GM19328 (cell line): ENCODE results near the gene PLCB3.

Experiments used
- ATAC-seq: cut with Tn5 transposase; IDR thresholded peaks from one replicate; pipeline ENCODE4 v1.9.1; 2021; ENCODE audit warnings: mild to moderate bottlenecking, moderate library complexity; ENCODE audit not compliant: unreplicated experiment

The PLCB3 gene

GRCh38 chr11:64220798-64221197, 30.5 kb upstream of the PLCB3 start:
- no peak for ATAC-seq

GRCh38 chr11:64222651-64223000, 28.7 kb upstream of the PLCB3 start:
- no peak for ATAC-seq

GRCh38 chr11:64223001-64223651, 28.2 kb upstream of the PLCB3 start:
- ATAC-seq: no peak

DNA sequence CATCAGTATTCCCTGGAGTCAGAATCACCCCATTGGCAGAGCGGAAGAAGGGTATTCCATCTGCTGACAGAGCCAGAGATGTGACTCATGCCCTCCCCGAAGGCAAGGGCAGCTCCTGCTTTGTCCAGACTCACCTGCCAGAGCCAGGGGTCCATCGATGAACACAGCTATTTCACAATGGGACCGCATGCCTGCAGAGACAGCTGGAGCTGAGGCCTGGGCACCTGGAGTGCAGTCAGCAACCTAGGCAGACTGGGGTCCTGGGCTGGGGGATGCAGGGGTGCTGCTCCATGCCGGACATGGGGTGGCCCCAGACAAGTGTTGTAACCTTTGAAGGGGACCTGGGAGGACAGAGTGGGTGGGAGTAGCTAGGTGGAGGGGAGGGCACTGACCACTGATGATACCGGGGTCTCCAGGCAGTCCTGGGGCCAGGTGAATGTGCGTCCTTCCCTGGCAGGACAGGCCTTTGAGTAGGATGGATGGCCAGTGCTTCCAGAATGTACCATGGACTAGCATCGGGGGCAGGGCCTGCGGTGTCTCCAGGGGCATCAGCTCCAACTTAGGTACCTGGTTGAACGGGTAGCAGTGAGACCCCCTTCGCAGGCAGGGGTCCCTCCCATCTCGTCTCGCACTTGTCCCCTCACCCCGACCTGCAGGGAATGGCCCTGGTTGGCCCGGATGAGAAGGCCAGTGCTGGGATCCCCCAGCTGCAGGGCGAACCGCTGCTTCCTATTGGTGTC, 27.0 kb upstream of the PLCB3 start:
- ATAC-seq: no peak

DNA sequence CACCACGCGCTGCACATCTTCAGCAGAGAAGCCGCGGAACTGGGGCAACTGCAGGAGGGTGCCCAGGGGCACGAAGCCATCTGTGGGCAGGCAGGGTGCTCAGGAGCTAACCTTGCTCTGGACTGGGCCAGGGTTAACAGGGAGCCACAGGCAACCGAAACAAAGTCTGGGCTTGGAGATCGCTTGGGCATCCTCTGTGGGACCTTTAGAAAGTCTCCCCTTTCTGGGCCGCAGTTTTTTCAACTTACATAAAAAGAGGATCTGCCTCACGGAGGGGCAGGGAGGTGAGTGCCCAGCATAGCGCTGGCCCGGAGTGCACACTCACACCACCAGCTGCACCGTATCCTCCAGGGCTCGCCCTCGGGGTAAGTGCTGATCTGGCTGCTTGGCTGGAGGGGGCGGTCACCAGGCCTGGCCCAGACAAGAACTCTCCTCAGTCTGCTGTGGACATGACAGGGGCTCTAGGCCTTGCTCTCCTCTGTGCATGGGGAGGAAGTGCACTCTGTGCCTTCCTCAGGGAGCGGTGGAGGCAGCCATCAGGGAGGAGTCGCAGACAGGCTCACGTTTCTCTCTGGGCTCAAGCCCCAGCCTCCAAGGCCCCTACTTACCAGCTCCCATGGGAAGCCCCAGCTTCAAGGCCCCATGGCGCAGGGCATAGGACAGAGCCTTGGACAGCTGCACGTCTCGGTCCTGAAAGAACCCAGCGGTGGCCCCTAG, 26.3 kb upstream of the PLCB3 start:
- ATAC-seq: no peak

DNA sequence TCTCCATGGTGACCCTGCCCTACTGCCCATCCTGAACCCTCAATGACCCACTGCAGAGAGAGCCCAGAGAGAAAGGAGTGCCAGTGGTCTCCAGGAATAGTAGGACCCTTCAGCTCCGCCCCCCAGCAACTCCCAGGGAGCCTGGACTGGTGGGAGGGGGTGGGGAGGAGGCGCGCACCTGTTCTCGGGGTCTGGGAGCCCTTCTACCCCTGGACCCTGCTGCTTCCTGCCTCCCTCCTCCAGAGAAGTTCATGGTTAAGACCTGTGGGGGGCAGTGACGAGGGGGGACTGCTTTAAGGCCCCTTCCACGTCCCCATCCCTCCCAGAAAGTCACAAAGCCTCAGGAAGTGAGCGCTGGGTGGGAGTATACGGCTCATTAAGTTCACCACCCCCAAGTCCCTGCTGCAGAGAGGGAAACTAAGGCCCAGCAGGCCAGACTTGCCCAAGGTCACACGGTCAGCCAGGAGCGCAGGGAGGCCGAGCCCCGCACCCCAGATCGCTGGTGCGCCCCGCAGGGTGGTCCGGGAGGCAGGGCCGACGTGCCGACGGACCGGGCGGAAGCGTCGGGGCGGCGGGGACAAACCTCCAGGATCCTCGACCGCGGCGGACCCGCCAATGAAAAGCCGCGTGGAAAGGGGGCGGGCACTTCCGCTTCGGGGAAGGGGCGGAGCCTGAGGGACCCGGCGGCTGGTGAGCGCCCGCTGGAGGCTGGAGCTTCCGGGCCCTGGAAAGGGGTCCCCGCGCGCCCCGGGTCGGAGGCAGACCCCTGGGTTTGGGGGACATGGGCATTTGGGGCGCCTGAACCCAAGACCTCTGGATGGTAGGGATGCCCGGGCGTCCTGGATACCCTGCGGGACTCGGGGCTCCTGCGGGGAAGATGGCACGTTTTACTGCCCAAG, 25.5 kb upstream of the PLCB3 start, which contains the start of the genes NUDT22 and TRPT1:
Gene NUDT22, plus strand, starts transcription at position 667 of the 899 bp plus-strand sequence. CDS start 379 bp downstream, outside the sequence.
Gene TRPT1, minus strand, starts transcription at position 579 of the 899 bp plus-strand sequence. Its CDS starts 326 bp downstream, at position 253.
- peak; percentile 39 for ATAC-seq

DNA sequence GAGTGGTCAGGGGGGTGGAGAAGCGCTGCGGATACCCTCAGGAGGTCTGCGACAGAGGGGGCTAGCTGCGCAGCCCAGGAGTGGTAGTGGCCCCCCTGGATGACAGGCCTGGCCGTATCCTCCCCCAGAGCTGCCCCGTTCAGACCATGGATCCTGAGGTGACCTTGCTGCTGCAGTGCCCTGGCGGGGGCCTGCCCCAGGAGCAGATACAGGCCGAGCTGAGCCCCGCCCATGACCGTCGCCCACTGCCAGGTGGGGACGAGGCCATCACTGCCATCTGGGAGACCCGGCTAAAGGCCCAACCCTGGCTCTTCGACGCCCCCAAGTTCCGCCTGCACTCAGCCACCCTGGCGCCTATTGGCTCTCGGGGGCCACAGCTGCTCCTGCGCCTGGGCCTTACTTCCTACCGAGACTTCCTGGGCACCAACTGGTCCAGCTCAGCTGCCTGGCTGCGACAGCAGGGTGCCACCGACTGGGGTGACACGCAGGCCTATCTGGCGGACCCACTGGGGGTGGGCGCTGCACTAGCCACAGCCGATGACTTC, 24.8 kb upstream of the PLCB3 start:
- ATAC-seq: no peak

- no peak for ATAC-seq
These were observed 23.8 kb upstream of the PLCB3 start for GRCh38 chr11:64227405-64227956.

DNA sequence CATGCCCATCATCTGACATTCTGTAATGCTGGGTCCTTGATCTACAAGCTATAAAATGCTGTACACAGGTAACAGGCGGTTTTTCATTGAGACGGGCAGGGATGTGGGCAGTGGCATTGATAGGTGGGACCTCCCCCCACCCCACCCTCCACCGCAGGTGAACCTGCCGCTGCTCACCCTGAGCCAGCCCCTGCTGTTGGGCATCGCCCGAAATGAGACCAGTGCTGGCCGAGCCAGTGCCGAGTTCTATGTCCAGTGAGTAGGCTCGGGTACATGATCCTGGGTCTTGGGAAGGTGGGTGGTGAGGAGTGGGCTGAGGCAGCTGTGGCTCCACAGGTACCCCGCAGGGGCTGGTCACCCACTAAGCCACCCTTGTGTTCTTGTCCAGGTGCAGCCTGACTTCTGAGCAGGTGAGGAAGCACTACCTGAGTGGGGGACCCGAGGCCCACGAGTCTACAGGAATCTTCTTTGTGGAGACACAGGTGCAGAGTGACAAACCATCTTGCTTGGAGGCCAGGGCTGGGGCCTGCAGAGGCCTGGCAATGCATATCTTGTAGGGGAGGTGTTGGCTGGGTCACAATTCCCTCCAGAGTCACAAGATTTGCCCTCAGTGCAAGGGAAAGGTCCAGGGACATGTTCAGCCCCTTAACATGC, 22.1 kb upstream of the PLCB3 start:
- ATAC-seq: no peak

DNA sequence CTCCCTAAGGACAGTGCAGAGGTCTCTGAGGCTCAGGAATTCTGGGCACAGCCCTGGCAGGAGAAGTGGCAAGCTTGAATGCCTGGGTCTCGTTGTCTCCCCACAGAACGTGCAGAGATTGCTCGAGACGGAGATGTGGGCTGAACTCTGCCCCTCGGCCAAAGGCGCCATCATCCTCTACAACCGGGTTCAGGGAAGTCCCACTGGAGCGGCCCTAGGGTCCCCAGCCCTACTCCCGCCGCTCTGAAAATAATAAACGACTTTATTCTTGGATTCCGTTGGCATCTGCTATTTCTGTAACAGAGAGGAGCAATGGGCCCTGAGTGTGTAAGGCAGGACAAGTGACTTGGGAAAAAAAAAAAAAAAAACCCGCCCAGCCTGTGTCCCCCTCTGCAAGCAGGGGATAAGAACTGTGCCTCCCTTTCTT, 21.6 kb upstream of the PLCB3 start:
- no peak for ATAC-seq

- ATAC-seq: no peak
These were observed 21.0 kb upstream of the PLCB3 start, which contains the start of gene DNAJC4 for GRCh38 chr11:64230171-64230984. TSS of gene DNAJC4 (plus strand) at chr11:64230548. CDS start at chr11:64230855, 307 bp downstream.

DNA sequence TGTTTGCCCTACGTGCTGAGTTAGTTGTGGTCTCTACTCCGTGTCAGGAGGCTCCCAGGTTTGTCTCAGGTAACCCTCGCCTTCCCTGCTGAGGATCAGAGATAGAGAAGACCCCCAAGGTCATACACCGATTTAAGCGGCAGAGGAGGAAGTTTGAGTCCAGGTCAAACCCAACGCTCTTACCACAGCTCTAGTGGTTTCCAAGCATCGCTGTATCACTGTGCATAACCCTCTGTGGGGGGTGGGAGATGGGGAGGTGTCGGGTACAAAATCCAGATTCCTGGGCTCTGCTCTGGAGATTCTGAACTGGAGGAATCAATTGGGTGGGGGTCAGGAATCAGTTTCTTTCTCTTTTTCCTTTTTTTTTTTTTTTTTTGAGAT, 20.4 kb upstream of the PLCB3 start:
- ATAC-seq: no peak

GRCh38 chr11:64231546-64231945, 19.8 kb upstream of the PLCB3 start:
- no peak for ATAC-seq

- ATAC-seq: no peak
These were observed 19.0 kb upstream of the PLCB3 start for GRCh38 chr11:64232182-64232966.

- ATAC-seq: no peak
These were observed 18.4 kb upstream of the PLCB3 start for GRCh38 chr11:64232967-64233315.

DNA sequence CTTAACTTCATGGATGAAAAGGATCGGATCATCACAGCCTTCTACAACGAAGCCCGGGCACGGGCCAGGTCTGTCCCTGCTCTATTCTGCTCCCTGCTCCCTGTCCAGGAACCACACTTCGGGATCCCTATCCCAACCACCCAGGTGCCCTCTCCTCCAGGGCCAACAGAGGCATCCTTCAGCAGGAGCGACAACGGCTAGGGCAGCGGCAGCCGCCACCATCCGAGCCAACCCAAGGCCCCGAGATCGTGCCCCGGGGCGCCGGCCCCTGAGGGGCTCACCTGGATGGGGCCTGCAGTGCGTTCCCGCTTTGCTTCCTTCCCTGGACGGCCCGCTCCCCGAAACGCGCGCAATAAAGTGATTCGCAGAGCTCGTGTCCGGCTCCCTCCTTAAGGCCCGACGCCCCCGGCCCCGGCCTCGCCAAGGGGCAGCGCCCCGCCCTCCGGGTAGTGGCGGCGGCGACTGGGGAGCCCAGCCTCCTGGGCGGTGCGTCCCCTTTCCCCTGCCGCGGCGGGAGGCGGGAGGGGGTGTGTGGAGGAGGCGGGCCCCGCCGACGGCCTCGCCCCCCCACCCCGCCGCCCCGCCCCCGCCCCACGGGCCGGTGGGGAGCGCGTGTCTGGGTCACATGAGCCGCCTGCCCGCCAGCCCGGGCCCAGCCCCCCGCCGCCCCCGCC, 17.3 kb upstream of the PLCB3 start, which contains the start of gene VEGFB:
Gene VEGFB, plus strand, starts transcription at position 672 of the 674 bp plus-strand sequence. CDS start 250 bp downstream, outside the sequence.
- no peak for ATAC-seq

DNA sequence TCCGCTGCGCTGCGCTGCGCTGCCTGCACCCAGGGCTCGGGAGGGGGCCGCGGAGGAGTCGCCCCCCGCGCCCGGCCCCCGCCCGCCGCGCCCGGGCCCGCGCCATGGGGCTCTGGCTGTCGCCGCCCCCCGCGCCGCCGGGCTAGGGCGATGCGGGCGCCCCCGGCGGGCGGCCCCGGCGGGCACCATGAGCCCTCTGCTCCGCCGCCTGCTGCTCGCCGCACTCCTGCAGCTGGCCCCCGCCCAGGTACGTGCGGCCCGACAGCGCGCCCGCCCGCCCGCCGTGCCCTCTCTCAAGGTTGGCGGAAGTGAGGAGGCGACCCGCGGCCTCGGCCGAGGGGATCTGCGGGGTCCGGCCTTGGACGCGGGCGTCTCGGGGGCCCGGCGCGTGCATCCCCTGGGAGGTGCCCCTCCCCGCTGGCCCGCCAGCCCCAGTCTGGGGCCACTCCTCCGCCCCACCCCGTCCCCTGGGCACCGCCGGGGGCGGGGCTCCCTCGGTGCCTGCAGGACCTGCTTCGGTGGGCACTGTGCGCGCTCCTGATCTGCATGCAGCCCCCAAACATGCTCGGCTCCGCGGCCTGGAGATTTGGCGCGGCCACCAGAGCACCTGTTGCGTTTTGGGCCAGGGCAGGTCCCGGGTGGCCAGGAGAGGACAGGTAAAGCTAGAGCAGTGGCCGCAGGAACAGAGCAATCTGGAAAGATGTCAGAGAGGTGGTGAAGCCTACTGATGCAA, 16.5 kb upstream of the PLCB3 start:
- no peak for ATAC-seq
